Kidney epithelial cell (primary cell): ENCODE results near the gene ARSI. TPM values are rescaled to one million over a fixed set of nuclear protein-coding genes. Genes with fewer than 3 reads are reported as not detected.

Experiments used
- DNase-seq: peaks from one replicate; pipeline ENCODE4 v3.0.0-alpha.2; 2010; ENCODE audit warnings: low read depth
- H3K27me3 ChIP-seq: 2 replicates; pipeline ENCODE4 v1.6.0; 2011; ENCODE audit warnings: low read length; ENCODE audit not compliant: control insufficient read depth, insufficient read depth
- H3K36me3 ChIP-seq: 2 replicates; pipeline ENCODE4 v1.5.1; 2011; ENCODE audit warnings: low read length; ENCODE audit not compliant: control insufficient read depth, insufficient read depth
- H3K4me3 ChIP-seq: 2 replicates; pipeline ENCODE4 v1.5.1; 2011; ENCODE audit warnings: low read depth, mild to moderate bottlenecking, control low read depth, low read length
- CTCF ChIP-seq: IDR thresholded peaks from 2 replicates; pipeline ENCODE4 v1.5.1; 2011; ENCODE audit warnings: mild to moderate bottlenecking, moderate library complexity, low read length, control low read depth, inconsistent platforms; ENCODE audit not compliant: insufficient read depth, poor library complexity, severe bottlenecking
- total RNA-seq: library from RNA; depleted of rRNA; stranded (reverse); fragments of >200 nt; gene quantifications from 2 replicates; pipeline ENCODE4 v1.2.3, GENCODE V29; 2015

Gene ARSI
- total RNA-seq, 1 donor from 2014 or later = 2.4 TPM

GRCh38 chr5:150270541-150271295, 32.0 kb downstream of the ARSI start:
- Histone ChIP-seq H3K4me3 (no peak overlapping the region), H3K27me3 (no peaks in the 10 kb centered on the region), H3K36me3 (no peaks in the 10 kb centered on the region)
- no peak for DNase-seq
- no peak for TF ChIP-seq CTCF

- Histone ChIP-seq H3K4me3 (no peak overlapping the region), H3K27me3 (no peaks in the 10 kb centered on the region), H3K36me3 (no peaks in the 10 kb centered on the region)
- no peak for DNase-seq
- no peak for TF ChIP-seq CTCF
Measured at GRCh38 chr5:150266871-150267291, 35.8 kb downstream of the ARSI start.

- H3K27me3 ChIP-seq = no peaks in the 10 kb centered on the region
- DNase-seq = no peak
- H3K36me3 ChIP-seq = no peaks in the 10 kb centered on the region
- TF ChIP-seq CTCF = no peak
- no peak overlapping the region for H3K4me3 ChIP-seq
Measured at GRCh38 chr5:150265870-150266383, 36.8 kb downstream of the ARSI start.

GRCh38 chr5:150264667-150265603, 37.8 kb downstream of the ARSI start:
- DNase-seq = no peak
- TF ChIP-seq CTCF = no peak
- Histone ChIP-seq H3K36me3 (no peaks in the 10 kb centered on the region), H3K27me3 (no peaks in the 10 kb centered on the region), H3K4me3 (no peak overlapping the region)

- Histone ChIP-seq H3K27me3 (no peaks in the 10 kb centered on the region), H3K4me3 (no peak overlapping the region), H3K36me3 (no peaks in the 10 kb centered on the region)
- no peak for TF ChIP-seq CTCF
- DNase-seq = peak; percentile 73
Measured at GRCh38 chr5:150263801-150264621, 38.7 kb downstream of the ARSI start.
